GM18951 (cell line): Measurements from ENCODE around the gene ATP7A.
"Not testable (repeated sequence)": the region's sequence is repeated elsewhere in the genome, so short reads cannot be mapped to it uniquely, and the experiment has no call there.

Source experiments
- POLR2A ChIP-seq: IDR thresholded peaks from 4 replicates; pipeline ENCODE4 v1.6.1; 2011; ENCODE audit warnings: mild to moderate bottlenecking; ENCODE audit not compliant: insufficient read length, insufficient read depth; ENCODE audit errors: extremely low read depth
- in situ Hi-C: fragments of 300-500 bp; cut with MboI; formaldehyde crosslinking; loops from one replicate; pipeline ENCODE4 v1.12.0; 2022; ENCODE audit warnings: low sequenced_read_pairs, mixed read lengths, inconsistent platforms; ENCODE audit not compliant: unreplicated experiment

ATP7A gene

DNA sequence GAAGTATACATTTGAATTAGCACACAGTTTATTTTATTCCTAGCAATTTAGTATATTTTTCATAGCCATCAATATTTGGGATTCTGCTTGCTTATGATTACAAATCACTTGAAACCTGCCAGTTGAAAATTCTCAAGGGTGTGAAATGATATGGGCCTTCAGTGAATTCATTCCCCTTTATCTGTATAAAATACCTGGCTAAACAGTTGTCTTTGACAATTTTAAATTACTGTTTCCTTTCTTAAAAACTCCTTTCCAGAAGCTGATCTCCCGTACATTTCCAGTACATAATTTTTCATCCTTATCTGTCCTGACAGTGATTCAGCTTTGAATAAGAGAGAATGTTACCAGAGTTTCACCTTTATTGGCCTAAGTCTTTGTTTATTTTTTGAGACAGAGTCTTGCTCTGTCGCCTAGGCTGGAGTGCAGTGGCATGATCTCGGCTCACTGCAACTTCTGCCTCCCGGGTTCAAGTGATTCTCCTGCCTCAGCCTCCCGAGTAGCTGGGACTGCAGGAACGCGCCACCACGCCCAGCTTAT, 13.9 kb downstream of the ATP7A start:
- in situ Hi-C loops: no loop called here
- TF ChIP-seq POLR2A: no peak

DNA sequence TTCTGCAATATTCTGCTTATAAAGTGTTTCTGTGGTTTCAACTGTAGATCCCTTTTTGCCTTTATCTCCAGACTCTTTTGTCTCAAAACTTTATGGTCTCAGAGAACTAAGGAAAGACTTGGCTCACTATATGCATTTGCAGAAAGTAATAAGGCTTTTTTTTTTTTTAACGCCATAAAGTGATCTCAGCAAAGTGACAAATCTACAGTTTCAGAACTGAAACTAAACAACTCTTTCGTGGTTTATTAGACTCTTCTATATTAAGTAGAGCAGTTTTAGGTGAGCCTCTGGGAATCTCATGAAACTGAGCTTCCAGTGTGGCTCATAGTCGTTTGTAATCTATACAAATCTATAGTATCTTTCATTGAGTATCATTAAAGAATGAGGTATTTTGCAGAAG, 15.3 kb downstream of the ATP7A start:
- no peak for TF ChIP-seq POLR2A
- in situ Hi-C loops: no loop called here

DNA sequence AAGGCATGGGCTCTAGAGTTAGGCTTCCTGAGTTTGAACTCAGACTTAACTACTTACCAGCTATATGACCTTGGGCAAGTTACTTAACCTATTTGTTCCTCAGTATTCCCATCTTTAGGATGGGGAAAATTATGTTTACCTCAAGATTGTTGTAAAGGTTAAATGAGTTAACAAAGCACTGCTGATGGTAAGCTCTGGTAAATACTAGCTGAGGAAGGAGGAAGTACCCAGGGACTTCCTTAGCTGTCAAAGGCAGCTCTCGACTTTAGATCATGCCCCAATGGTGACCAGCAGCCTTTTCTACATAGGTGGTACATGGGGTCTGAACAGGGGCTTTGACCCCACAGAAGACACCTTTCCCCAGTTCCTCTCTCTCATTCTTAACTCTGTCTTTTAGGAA, 20.1 kb downstream of the ATP7A start:
- in situ Hi-C loops: no loop called here
- no peak for TF ChIP-seq POLR2A

DNA sequence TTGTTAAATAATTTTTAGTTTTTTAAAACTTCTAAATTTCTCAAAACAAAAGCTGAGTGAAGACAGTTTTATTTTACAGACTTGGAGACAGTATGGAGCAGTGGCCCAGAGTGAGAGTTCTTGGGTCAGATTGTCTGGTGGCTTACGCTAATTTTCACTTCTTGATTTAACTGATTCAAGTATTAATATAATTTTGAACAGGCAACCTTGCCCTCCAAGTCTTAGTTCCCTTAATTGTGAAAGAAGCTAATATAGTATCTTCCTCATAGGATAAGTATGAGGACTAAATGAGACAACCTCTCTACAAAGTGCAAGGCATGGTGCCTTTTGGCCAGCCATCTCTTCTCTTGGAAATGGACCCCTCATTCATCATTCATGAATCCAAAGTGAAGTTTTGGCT, 25.4 kb downstream of the ATP7A start:
- TF ChIP-seq POLR2A: no peak
- in situ Hi-C loops: no loop called here

DNA sequence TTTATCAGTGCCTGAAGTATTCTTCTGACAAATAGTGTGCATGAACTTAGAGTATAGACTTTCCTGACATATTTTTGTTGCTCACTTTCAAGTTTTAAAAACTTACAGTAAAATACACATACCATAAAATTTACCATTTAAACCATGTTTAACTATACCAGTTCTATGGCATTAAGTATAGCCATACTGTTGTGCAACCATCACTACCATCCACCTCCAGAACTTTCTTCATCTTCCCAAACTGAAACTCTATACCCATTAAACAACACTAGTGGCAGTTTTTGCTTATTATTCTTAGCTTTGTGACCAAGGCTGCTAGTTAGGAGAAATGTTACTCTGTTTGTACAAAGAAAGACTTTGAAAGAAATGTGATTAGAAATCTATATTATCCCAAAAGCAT, 25.8 kb downstream of the ATP7A start:
- no peak for TF ChIP-seq POLR2A
- in situ Hi-C loops: no loop called here

DNA sequence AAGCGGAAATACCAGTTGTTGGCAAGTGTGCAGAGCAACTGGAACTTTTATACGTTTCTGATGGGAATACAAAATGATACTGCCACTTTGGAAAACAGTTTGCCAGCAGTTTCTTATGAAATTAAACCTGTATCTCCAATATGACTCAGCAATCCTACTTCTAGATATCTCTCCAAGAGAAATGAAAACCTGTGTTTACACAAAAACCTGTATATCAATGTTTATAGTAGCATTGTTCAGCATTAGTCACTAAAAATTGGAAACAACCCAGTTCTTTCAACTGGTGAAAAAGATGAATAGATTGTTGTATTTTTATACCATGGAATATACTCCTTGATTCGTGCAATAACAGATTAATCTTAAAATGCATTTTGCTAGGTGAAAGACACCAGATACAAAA, 26.8 kb downstream of the ATP7A start:
- TF ChIP-seq POLR2A: no peak

DNA sequence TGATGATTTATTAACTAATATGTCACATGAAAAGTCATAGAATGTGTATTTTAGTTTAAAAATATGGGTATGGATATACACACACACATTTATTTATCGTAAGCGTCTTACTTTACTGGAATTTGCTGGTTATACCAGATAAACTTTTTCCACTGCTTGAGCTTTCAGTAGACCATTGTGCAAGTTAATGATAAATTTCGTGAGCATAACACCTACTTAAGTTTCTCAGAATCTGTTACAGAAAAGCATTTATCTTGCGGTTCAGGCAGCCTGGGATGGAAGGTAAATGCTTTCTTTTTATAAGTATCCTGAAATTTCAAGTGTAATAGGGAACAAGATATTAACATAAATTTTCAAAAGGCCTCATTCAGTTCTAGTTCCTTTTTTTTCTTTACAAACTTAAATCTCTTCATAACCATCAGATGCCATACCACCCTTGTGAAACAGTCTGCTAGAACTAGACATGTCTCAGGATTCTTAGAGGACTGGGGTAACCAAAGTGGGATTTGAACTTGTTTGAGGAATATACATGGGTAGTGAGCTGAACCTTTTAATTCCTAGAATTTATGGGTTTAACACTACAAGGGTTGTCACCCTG, 27.7 kb downstream of the ATP7A start:
- in situ Hi-C loops: no loop called here
- no peak for TF ChIP-seq POLR2A

More for the DNA sequence above, 26.8 kb downstream of the ATP7A start:
- in situ Hi-C loops: no loop called here

DNA sequence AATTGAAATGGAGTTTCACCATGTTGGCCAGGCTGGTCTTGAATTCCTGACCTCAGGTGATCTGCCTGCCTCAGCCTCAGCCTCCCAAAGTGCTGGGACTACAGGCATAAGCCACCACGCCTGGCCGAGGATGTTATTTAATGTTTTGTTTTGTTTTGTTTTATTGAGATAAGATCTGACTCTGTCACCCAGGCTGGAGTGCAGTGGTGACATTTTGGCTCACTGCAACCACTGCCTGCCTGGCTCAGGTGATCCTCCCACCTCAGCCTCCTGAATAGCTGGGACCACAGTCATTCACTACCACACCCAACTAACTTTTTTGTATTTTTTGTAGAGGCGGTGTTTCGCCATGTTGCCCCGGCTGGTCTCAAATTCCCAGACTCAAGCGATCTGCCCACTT, 34.5 kb downstream of the ATP7A start:
- in situ Hi-C loops: not testable (repeated sequence)

DNA sequence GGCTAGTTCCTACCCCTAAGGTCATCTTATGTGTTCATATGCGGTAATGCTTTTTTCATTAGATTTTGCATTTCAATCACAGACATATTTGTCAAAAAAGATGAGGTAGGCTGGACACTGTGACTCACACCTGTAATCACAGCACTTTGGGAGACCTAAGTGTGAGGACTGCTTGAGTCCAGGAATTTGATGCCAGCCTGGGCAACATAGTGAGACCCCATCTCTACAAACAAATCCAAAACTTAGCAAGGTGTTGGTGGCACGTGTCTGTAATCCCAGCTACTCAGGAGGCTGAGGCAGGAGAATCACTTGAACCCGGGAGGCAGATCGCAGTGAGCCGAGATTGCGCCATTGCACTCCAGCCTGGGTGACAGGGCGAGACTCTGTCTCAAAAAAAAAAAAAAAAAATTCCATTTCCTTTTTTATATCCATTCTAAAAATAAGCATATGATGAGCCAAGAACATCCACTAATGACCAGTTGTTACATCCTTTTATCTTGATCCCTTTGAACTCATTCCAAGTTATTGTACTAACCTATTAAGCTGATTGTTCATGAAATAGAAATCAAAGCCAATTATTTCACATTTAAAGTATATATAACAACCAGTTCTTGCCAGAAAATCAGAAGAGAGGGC, 35.5 kb downstream of the ATP7A start:
- no peak for TF ChIP-seq POLR2A
- in situ Hi-C loops: no loop called here

DNA sequence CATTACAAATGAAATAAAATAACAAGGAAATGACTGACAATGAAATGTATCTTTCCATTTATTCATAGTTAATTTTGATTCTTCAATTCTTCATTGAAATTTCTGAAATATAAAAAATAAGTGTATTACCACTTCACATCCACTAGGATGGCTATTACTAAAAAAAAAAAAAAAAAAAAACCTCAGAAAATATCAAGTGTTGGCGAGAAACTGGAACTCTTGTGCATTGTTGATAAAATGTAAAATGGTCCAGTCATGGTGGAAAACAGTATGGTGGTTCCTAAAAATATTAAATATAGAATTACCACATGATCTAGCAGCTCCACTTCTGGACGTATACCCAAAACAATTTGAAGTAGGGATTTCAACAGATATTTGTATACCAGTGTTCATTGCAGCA, 36.1 kb downstream of the ATP7A start:
- in situ Hi-C loops: no loop called here

DNA sequence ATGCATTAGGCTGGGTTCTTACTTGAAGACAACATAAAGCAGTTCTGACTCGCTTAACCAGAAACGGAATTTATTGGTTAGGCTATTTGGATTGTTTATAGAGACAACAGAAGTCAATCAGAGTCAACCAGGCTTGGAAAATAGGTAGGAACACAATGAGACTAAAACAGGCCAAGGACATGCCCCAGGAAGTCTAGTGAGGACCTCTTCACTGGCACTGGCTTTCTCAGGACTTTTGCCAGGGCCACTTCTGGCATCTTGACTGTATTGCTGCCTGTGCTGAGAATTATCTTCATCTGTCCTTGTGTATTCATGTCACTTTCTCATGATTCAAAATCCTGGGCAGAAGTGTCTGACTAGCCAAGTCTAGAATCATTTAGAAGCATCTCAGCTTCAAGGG, 39.3 kb downstream of the ATP7A start:
- in situ Hi-C loops: no loop called here
- no peak for TF ChIP-seq POLR2A

More for the DNA sequence above, 36.1 kb downstream of the ATP7A start:
- no peak for TF ChIP-seq POLR2A

DNA sequence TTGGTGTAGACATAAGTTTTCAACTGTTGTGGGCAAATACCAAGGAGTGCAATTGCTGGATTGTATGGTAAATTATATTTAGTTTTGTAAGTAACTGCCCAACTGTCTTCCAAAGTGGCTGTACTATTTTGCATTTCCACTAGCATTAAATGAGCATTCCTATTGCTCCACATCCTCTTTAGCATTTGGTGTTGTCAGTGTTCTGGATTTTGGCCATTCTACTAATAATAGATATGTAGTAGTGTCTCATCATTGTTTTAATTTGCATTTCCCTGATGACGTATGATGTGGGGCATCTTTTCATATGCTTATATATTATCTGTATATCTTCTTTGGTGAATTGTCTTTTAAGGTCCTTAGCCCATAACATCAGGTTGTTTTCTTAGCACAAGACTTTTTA, 41.7 kb downstream of the ATP7A start:
- no peak for TF ChIP-seq POLR2A
- in situ Hi-C loops: no loop called here

DNA sequence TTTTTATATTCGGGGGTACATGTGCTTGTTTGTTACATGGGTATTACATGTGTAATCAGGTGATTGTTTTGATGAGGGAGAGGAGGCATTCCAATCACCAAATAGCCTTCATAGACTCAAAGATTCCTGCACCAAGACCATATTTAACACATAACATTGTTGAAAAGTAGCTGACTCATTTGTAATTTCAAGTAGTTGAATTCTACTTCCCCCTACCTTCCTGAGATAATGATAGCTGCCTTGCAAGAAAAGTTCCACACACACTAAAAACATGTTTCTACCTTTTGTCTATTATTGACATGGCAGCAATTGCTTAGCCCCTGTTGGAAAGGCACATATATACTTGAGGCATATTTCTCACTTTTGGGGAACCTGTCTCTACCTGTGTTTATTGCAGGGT, 42.8 kb downstream of the ATP7A start:
- TF ChIP-seq POLR2A: no peak
- in situ Hi-C loops: no loop called here

DNA sequence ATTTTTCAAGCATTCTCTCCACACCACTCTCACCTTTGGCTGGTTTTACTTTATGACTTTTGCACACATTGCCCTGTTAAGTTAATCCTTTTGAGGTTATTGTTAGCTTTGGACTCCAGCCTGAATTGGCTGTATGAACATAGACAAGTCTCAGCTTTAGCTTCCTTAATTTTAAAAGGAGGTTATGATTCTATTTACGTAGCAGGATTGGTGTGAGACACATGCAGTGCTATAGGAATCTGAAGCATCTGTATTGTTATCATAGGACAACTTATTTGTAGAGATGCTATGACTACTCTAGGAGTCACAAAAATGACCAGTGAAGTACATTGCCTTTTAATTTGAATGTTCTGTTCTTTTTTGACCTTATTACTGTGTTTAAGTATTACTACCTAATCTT, 43.2 kb downstream of the ATP7A start:
- in situ Hi-C loops: no loop called here
- no peak for TF ChIP-seq POLR2A

DNA sequence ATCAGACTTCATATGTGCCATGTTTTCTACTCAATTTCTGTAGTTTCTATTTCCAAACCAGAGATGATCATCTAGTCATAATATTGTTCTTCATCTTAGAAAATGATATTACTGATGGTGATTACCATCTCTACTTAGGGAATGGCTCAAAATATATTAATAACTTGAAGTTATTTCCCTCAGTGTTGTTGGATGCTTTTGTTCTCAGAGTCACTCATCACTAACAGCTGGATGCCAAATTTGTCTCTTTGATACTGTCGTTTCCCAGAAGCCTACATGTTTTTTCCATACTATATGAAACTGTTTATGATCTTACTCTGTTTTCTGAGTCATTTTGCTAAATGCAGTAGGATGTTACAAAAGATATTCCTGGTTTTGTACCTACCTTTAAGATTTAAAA, 50.1 kb downstream of the ATP7A start:
- TF ChIP-seq POLR2A: no peak
- in situ Hi-C loops: no loop called here

DNA sequence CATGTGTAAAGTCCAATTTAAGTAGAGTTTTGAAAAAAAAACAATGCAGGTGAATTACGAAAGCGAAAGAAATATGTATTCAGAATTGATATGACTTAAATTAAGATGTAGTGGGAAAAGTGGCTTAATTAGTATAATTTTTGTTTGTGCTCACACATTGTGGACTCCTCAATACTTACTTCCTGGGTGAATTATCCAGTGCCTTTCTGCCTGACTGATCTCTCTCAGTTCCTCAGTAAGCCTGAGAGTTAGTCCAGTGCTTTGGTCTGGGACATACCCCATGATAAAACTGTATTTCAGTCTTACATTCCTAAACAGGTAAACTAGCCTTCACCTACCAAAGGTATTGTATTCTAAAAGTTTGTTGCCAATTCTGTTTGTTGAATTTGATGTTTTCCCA, 50.6 kb downstream of the ATP7A start:
- TF ChIP-seq POLR2A: no peak
- in situ Hi-C loops: no loop called here
